ENCODE data around the gene ANO1.

Gene ANO1

GRCh38 chr11:70140711-70141485 is 62.8 kb downstream of the ANO1 start:
- DNase-seq, result no peak

GRCh38 chr11:70141486-70142220 is 63.5 kb downstream of the ANO1 start:
- DNase-seq, result no peak

- DNase-seq, result no peak
Measured at GRCh38 chr11:70142221-70142875, 64.2 kb downstream of the ANO1 start.

GRCh38 chr11:70144262-70144661 is 66.1 kb downstream of the ANO1 start:
- no peak for DNase-seq

GRCh38 chr11:70145071-70145470 is 67.0 kb downstream of the ANO1 start:
- DNase-seq, result no peak

- no peak for DNase-seq
Measured at GRCh38 chr11:70145841-70146240, 67.7 kb downstream of the ANO1 start.

GRCh38 chr11:70146299-70146698 is 68.2 kb downstream of the ANO1 start:
- no peak for DNase-seq

- no peak for DNase-seq
Measured at GRCh38 chr11:70146895-70147520, 68.9 kb downstream of the ANO1 start.

GRCh38 chr11:70147668-70148067 is 69.6 kb downstream of the ANO1 start:
- DNase-seq, result no peak

GRCh38 chr11:70151671-70152070 is 73.6 kb downstream of the ANO1 start:
- no peak for DNase-seq

- DNase-seq, result no peak
Measured at GRCh38 chr11:70153133-70153727, 75.1 kb downstream of the ANO1 start.

- DNase-seq, result no peak
Measured at GRCh38 chr11:70155386-70155785, 77.3 kb downstream of the ANO1 start.

- no peak for DNase-seq
Measured at GRCh38 chr11:70156291-70157037, 78.3 kb downstream of the ANO1 start.

- no peak for DNase-seq
Measured at GRCh38 chr11:70158201-70158600, 80.1 kb downstream of the ANO1 start.

GRCh38 chr11:70158757-70159389 is 80.8 kb downstream of the ANO1 start:
- DNase-seq, result no peak

- DNase-seq, result no peak
Measured at GRCh38 chr11:70159627-70160570, 81.8 kb downstream of the ANO1 start.

GRCh38 chr11:70161043-70161625 is 83.0 kb downstream of the ANO1 start:
- DNase-seq, result no peak

GRCh38 chr11:70164705-70165104 is 86.6 kb downstream of the ANO1 start:
- no peak for DNase-seq

GRCh38 chr11:70167120-70167519 is 89.0 kb downstream of the ANO1 start:
- DNase-seq, result no peak
